H1 (cell line): Measurements from ENCODE around the gene C1orf50. TPM values are rescaled to one million over a fixed set of nuclear protein-coding genes. Genes with fewer than 3 reads are reported as not detected.

Experiments
- ATF2 ChIP-seq: IDR thresholded peaks from 2 replicates; pipeline ENCODE4 v1.6.1; 2012; ENCODE audit warnings: low read length, inconsistent platforms
- BCL11A ChIP-seq, 2 experiments: IDR thresholded peaks; one replicate each; pipeline ENCODE4 v1.6.1; 2011; ENCODE audit warnings: low read depth in 2 of 2, low read length in 2 of 2, mild to moderate bottlenecking in 2 of 2
- CHD2 ChIP-seq: IDR thresholded peaks from 2 replicates; pipeline ENCODE4 v1.6.1; 2012; ENCODE audit warnings: low read length, improper control_type of control experiment
- CHD7 ChIP-seq: fragments of 300-600 bp; sonication (generic); IDR thresholded peaks from 2 replicates; pipeline ENCODE4 v1.7.1; 2012; ENCODE audit warnings: low read length, moderate library complexity, mild to moderate bottlenecking, inconsistent platforms; ENCODE audit not compliant: insufficient replicate concordance
- GABPA ChIP-seq: IDR thresholded peaks from 2 replicates; pipeline ENCODE4 v1.6.1; 2011; ENCODE audit warnings: mild to moderate bottlenecking, low read length, moderate library complexity, borderline replicate concordance; ENCODE audit not compliant: insufficient read depth
- KDM5A ChIP-seq: fragments of 200-600 bp; IDR thresholded peaks from 2 replicates; pipeline ENCODE4 v1.7.1; 2012; ENCODE audit warnings: mild to moderate bottlenecking, low read length, inconsistent platforms, mixed read lengths
- NRF1 ChIP-seq: IDR thresholded peaks from 2 replicates; pipeline ENCODE4 v1.6.1; 2011; ENCODE audit warnings: mild to moderate bottlenecking, low read depth, low read length, improper control_type of control experiment
- SIX5 ChIP-seq: IDR thresholded peaks from 2 replicates; pipeline ENCODE4 v1.6.1; 2011; ENCODE audit warnings: mild to moderate bottlenecking, low read depth, low read length
- TAF7 ChIP-seq: optimal IDR thresholded peaks from 2 replicates; pipeline ENCODE3; 2011; ENCODE audit warnings: low read depth, mild to moderate bottlenecking, inconsistent platforms, low read length, moderate library complexity, borderline replicate concordance
- TBP ChIP-seq: IDR thresholded peaks from 2 replicates; pipeline ENCODE4 v1.6.1; 2011; ENCODE audit warnings: low read depth, low read length, improper control_type of control experiment
- polyA plus RNA-seq, 7 experiments: library from polyadenylated mRNA; depleted of rRNA in 3 of 7; stranded (reverse) in 5 of 7; unstranded in 2 of 7; fragments of >200 nt in 5 of 7; fragments of 200-250 nt in 2 of 7; gene quantifications; 1 replicate in 5 of 7; 2 replicates in 1 of 7; 4 replicates in 1 of 7; pipeline versions ENCODE4 v1.2.1 to v1.2.3, GENCODE V29; 2011 to 2013; ENCODE audit warnings: missing spikeins in 2 of 7, mixed read lengths in 2 of 7
- total RNA-seq: library from RNA; stranded (reverse); fragmentation: NEBNext Ultra II Directional; extraction: Animal tissue kit (Norgen Biotek cat#: 25700); gene quantifications from 2 replicates; pipeline ENCODE4 v1.2.1, GENCODE V29; 2021

Gene C1orf50
- total and polyA plus RNA-seq, 2 of the 8 experiments (the other 6 are each of a cell fraction or from before 2014, with no cell fraction given), result 3.2 to 7.1 TPM

- TF ChIP-seq CHD7 (no peak), NRF1 (no peak), GABPA (no peak), BCL11A (IDR thresholded peaks at IDR 0.05; ENCODE audit: low read depth in 2 of 2, low read length in 2 of 2) (no peak), CHD2 (no peak), SIX5 (no peak), TAF7 (no peak), ATF2 (no peak), TBP (no peak), KDM5A (no peak)
Measured at GRCh38 chr1:42774928-42775526, 8.0 kb downstream of the C1orf50 start (continued).
